NB4 (cell line): Measurements from ENCODE around the gene FRY.

Source experiments
- POLR2A ChIP-seq: IDR thresholded peaks from 2 replicates; pipeline ENCODE4 v1.6.1; 2011; ENCODE audit warnings: mild to moderate bottlenecking; ENCODE audit not compliant: insufficient read length; ENCODE audit errors: extremely low read depth
- TF ChIP-seq, protein P1 (sequence below): IDR thresholded peaks from 2 replicates; pipeline ENCODE4 v1.6.1; 2011; ENCODE audit warnings: low read depth, low read length
- TF ChIP-seq, protein P2 (sequence below): IDR thresholded peaks from one replicate; pipeline ENCODE4 v1.5.1; 2012; ENCODE audit warnings: low read depth, low read length

DNA sequence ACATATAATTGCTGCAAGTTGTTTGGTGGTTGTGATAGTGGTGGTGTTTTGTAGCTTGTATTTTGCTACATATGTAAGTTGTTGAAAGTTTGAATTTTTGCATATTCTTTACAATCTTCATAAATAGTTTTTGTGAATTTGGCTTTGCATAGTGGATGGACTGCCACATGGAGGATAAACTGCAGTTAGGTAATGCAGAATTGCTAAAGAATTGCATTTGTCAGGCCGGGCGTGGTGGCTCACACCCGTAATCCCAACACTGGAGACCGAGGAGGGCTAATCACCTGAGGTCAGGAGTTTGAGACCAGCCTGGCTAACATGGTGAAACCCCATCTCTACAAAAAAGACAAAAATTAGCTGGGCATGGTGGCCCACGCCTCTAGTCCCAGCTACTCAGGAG lies 171.6 kb downstream of the FRY start:
- no peak for TF ChIP-seq POLR2A
- TF ChIP-seq, protein P1, sequence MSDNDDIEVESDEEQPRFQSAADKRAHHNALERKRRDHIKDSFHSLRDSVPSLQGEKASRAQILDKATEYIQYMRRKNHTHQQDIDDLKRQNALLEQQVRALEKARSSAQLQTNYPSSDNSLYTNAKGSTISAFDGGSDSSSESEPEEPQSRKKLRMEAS: no peak
- TF ChIP-seq, protein P2, sequence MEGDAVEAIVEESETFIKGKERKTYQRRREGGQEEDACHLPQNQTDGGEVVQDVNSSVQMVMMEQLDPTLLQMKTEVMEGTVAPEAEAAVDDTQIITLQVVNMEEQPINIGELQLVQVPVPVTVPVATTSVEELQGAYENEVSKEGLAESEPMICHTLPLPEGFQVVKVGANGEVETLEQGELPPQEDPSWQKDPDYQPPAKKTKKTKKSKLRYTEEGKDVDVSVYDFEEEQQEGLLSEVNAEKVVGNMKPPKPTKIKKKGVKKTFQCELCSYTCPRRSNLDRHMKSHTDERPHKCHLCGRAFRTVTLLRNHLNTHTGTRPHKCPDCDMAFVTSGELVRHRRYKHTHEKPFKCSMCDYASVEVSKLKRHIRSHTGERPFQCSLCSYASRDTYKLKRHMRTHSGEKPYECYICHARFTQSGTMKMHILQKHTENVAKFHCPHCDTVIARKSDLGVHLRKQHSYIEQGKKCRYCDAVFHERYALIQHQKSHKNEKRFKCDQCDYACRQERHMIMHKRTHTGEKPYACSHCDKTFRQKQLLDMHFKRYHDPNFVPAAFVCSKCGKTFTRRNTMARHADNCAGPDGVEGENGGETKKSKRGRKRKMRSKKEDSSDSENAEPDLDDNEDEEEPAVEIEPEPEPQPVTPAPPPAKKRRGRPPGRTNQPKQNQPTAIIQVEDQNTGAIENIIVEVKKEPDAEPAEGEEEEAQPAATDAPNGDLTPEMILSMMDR: no peak
